Spleen (tissue), 11 donors: ENCODE data around the gene DMD. TPM values are rescaled to one million over a fixed set of nuclear protein-coding genes. Genes with fewer than 3 reads are reported as not detected.

Source experiments
- DNase-seq: peaks from one replicate; pipeline ENCODE4 v3.0.0-alpha.2; 2020
- H3K27ac ChIP-seq, 8 donors: fragments of 200-600 bp; sonication (generic) in 7 of 8; 1 replicate in 4 of 8; 2 replicates in 4 of 8; pipeline versions ENCODE4 v1.5.0 to v1.8.0; 2016 to 2021; ENCODE audit warnings: inconsistent platforms in 4 of 8, mild to moderate bottlenecking in 4 of 8, moderate library complexity in 1 of 8
- H3K27me3 ChIP-seq, 7 donors: fragments of 200-600 bp; sonication (generic) in 6 of 7; replicated peaks in 1 of 7; 1 replicate in 4 of 7; 2 replicates in 3 of 7; pipeline versions ENCODE4 v1.5.0 to v1.8.0; 2016 to 2021; ENCODE audit warnings: inconsistent platforms in 3 of 7, mild to moderate bottlenecking in 1 of 7
- H3K36me3 ChIP-seq, 6 donors: fragments of 200-600 bp; sonication (generic) in 5 of 6; 1 replicate in 4 of 6; 2 replicates in 2 of 6; pipeline versions ENCODE4 v1.5.0 to v1.8.0; 2016 to 2021; ENCODE audit warnings: inconsistent platforms in 2 of 6
- H3K4me1 ChIP-seq, 6 donors: fragments of 200-600 bp; sonication (generic) in 5 of 6; 1 replicate in 3 of 6; 2 replicates in 3 of 6; pipeline versions ENCODE4 v1.5.0 to v1.8.0; 2016 to 2021; ENCODE audit warnings: inconsistent platforms in 3 of 6
- H3K4me3 ChIP-seq, 8 donors: fragments of 200-600 bp; sonication (generic) in 7 of 8; 1 replicate in 4 of 8; 2 replicates in 4 of 8; pipeline versions ENCODE4 v1.5.0 to v1.8.0; 2016 to 2021; ENCODE audit warnings: inconsistent platforms in 4 of 8, mild to moderate bottlenecking in 4 of 8, moderate library complexity in 2 of 8
- H3K9me3 ChIP-seq, 8 donors: fragments of 200-600 bp; sonication (generic) in 7 of 8; 1 replicate in 4 of 8; 2 replicates in 4 of 8; pipeline versions ENCODE4 v1.5.0 to v1.8.0; 2016 to 2021; ENCODE audit warnings: inconsistent platforms in 4 of 8
- CTCF ChIP-seq, 11 experiments: fragments of 200-600 bp in 7 of 11; fragments of 450-650 bp in 4 of 11; sonication (generic) in 4 of 11; IDR thresholded peaks in 8 of 11; conservative IDR thresholded peaks in 3 of 11; 1 replicate in 7 of 11; 2 replicates in 4 of 11; pipeline versions ENCODE4 v1.4.0 to v1.8.0; 2016 to 2021; ENCODE audit warnings: antibody characterized with exemption in 11 of 11, inconsistent platforms in 4 of 11, mild to moderate bottlenecking in 1 of 11
- POLR2A ChIP-seq, 3 donors: fragments of 450-650 bp; IDR thresholded peaks; one replicate each; pipeline ENCODE4 v1.5.1; 2017; ENCODE audit warnings: antibody characterized with exemption in 3 of 3, mild to moderate bottlenecking in 1 of 3
- POLR2AphosphoS5 ChIP-seq, 3 donors: sonication (generic); formaldehyde crosslinking; IDR thresholded peaks; one replicate each; pipeline ENCODE4 v1.5.1; 2017; ENCODE audit warnings: antibody characterized with exemption in 3 of 3
- WGBS, 5 donors: extraction: QIAGEN DNeasy Blood & Tissue Kit in 3 of 5; methylation state at CpG; one replicate each; pipeline versions ENCODE4 v1.1.5 to v1.1.7; 2013 to 2018; 5-methylcytosine and 5-hydroxymethylcytosine counted together
- intact Hi-C: fragments of 100-400 bp; cut with DNase I; formaldehyde crosslinking; loops from one replicate; pipeline ENCODE4 v1.15.0; 2023; ENCODE audit warnings: low total_unique reads
- polyA plus RNA-seq, 3 donors: library from polyadenylated mRNA; stranded (reverse); fragments of 200-250 nt; gene quantifications; one replicate each; pipeline ENCODE4 v1.2.1, GENCODE V29; 2013
- total RNA-seq, 7 donors: library from RNA; depleted of rRNA in 3 of 7; stranded (reverse); fragments of >200 nt in 3 of 7; fragmentation: NEBNext Ultra II Directional in 4 of 7; extraction: Animal tissue kit (Norgen Biotek cat#: 25700) in 4 of 7; gene quantifications; one replicate each; pipeline versions ENCODE4 v1.1.0 to v1.2.1, GENCODE V29; 2016 to 2021
- donor health status: healthy with polysubstance abuse.
- donor health status: DM: no; HTN: no; CAD: no; lungs with moderate emphysema.
- donor health status: DM: no; HTN: no; CAD: no.
- donor health status: Bipolar disorder and iron deficiency.
- donor health status: healthy.
- donor health status: DM: no; HTN: no; CAD: no.
- donor health status: DM: yes; HTN: yes; CAD: no.

The DMD gene
- total and polyA plus RNA-seq, 10 donors, result 1.3 to 11.3 (median 4.4) TPM

GRCh38 chrX:31449081-31449480 lies 1762.3 kb downstream of the DMD start:
- intact Hi-C loops, result no loop called here
- no peak for DNase-seq

GRCh38 chrX:31445542-31445941 lies 1765.8 kb downstream of the DMD start:
- Histone ChIP-seq H3K4me1 (no peaks in the 10 kb centered on the region), H3K27ac (no peak overlapping the region), H3K9me3 (no peaks in the 10 kb centered on the region), H3K4me3 (no peak overlapping the region), H3K36me3 (no peaks in the 10 kb centered on the region), H3K27me3 (no peaks in the 10 kb centered on the region)
- no peak for DNase-seq
- 53 to 68% (median 61%) methylated on average over 4 of the region's 4 CpGs for WGBS, 5 donors
- intact Hi-C loops, result no loop called here
- no peak for TF ChIP-seq POLR2A (IDR thresholded peaks at IDR 0.05)
- TF ChIP-seq POLR2AphosphoS5 (IDR thresholded peaks at IDR 0.05), result no peak
- TF ChIP-seq CTCF (IDR thresholded peaks at IDR 0.05 in 8 of 11, conservative IDR thresholded peaks at IDR 0.05 in 3 of 11), result no peak

More at GRCh38 chrX:31449081-31449480, 1762.3 kb downstream of the DMD start:
- H3K36me3 ChIP-seq, result no peaks in the 10 kb centered on the region
- no peak overlapping the region for H3K27ac ChIP-seq
- TF ChIP-seq POLR2AphosphoS5 (IDR thresholded peaks at IDR 0.05) (no peak), POLR2A (IDR thresholded peaks at IDR 0.05) (no peak), CTCF (IDR thresholded peaks at IDR 0.05 in 8 of 11, conservative IDR thresholded peaks at IDR 0.05 in 3 of 11) (no peak)
- no peak overlapping the region for H3K4me3 ChIP-seq
- H3K27me3 ChIP-seq, result no peaks in the 10 kb centered on the region
- no peaks in the 10 kb centered on the region for H3K9me3 ChIP-seq
- no peaks in the 10 kb centered on the region for H3K4me1 ChIP-seq
- WGBS, 5 donors, result 70 to 93% (median 78%) methylated on average over 3 of the region's 3 CpGs

GRCh38 chrX:31443654-31444053 lies 1767.7 kb downstream of the DMD start:
- no peaks in the 10 kb centered on the region for H3K4me1 ChIP-seq
- H3K36me3 ChIP-seq, result no peaks in the 10 kb centered on the region
- H3K9me3 ChIP-seq, result no peaks in the 10 kb centered on the region
- intact Hi-C loops, result no loop called here
- DNase-seq, result no peak
- no peak overlapping the region for H3K4me3 ChIP-seq
- H3K27ac ChIP-seq, result no peak overlapping the region
- 85 to 99% (median 89%) methylated on average over 8 of the region's 8 CpGs for WGBS, 5 donors
- H3K27me3 ChIP-seq, result no peaks in the 10 kb centered on the region
- TF ChIP-seq POLR2AphosphoS5 (IDR thresholded peaks at IDR 0.05), result no peak

- no peak overlapping the region for H3K27ac ChIP-seq
- H3K4me3 ChIP-seq, result no peak overlapping the region
- H3K9me3 ChIP-seq, result no peaks in the 10 kb centered on the region
- H3K27me3 ChIP-seq, result no peaks in the 10 kb centered on the region
- H3K36me3 ChIP-seq, result no peaks in the 10 kb centered on the region
- H3K4me1 ChIP-seq, result no peaks in the 10 kb centered on the region
- no peak for DNase-seq
- TF ChIP-seq CTCF (IDR thresholded peaks at IDR 0.05 in 8 of 11, conservative IDR thresholded peaks at IDR 0.05 in 3 of 11) (no peak), POLR2A (IDR thresholded peaks at IDR 0.05) (no peak), POLR2AphosphoS5 (IDR thresholded peaks at IDR 0.05) (no peak)
- WGBS, 5 donors, result 78 to 97% (median 92%) methylated on average over 2 of the region's 2 CpGs
- intact Hi-C loops, result no loop called here
Observed at GRCh38 chrX:31440546-31440945, 1770.8 kb downstream of the DMD start.

DNA sequence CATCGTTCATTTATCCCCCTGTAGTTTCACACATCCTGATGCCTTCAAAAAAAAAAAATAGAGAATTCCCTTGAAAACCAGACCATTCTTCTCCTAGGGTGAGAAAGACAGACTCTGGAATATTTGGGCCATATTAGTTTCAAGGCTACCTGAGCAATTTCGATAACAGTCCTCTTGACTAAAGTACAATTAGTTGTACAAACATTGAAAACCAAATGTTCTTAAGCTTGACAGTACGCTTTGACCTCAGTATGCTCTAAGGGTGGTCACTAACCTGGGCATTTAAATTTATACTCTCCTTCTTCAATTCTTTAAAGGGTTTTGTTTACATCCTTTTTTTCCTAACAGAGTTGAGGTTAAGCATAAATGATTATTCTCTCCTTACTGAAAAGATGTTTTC lies 1774.9 kb downstream of the DMD start:
- no peak for DNase-seq
- WGBS, 5 donors, result 65 to 77% (median 74%) methylated on average over 3 of the region's 3 CpGs
- H3K36me3 ChIP-seq, result no peaks in the 10 kb centered on the region
- H3K4me1 ChIP-seq, result no peaks in the 10 kb centered on the region
- peaks cover 0 to 3% (median 0%) of the 10 kb centered on the region in 8 donors for H3K9me3 ChIP-seq
- H3K27me3 ChIP-seq, result no peaks in the 10 kb centered on the region
- intact Hi-C loops, result no loop called here
- H3K27ac ChIP-seq, result no peak overlapping the region
- H3K4me3 ChIP-seq, result no peak overlapping the region
- TF ChIP-seq POLR2AphosphoS5 (IDR thresholded peaks at IDR 0.05) (no peak), POLR2A (IDR thresholded peaks at IDR 0.05) (no peak), CTCF (IDR thresholded peaks at IDR 0.05 in 8 of 11, conservative IDR thresholded peaks at IDR 0.05 in 3 of 11) (no peak)
